ENCODE measurements around the gene FGF21. TPM values are rescaled to one million over a fixed set of nuclear protein-coding genes. Genes with fewer than 3 reads are reported as not detected.

FGF21 gene
- polyA plus RNA-seq, 1 of the 3 experiments (the other 2 are of a cell fraction), result not detected

GRCh38 chr19:48772503-48772953 lies 17.2 kb downstream of the FGF21 start:
- POLR2A ChIA-PET, result no interaction called here
- H3K27ac ChIP-seq (ENCODE audit: low read depth in 2 of 2, low read length in 1 of 2), result no peak overlapping the region
- H3K4me1 ChIP-seq (ENCODE audit: control insufficient read depth in 1 of 2, insufficient read depth in 2 of 2, low read depth in 1 of 2, low read length in 1 of 2), result no peaks in the 10 kb centered on the region
- no peaks in the 10 kb centered on the region for H3K79me2 ChIP-seq (ENCODE audit: insufficient read depth)
- WGBS (ENCODE audit: low lambda C conversion rate), result 76% methylated on average over 13 of the region's 13 CpGs
- H3K36me3 ChIP-seq (replicated peaks in 1 of 2; ENCODE audit: control insufficient read depth in 1 of 2, insufficient read depth in 2 of 2, low read length in 1 of 2), result no peaks in the 10 kb centered on the region
- DNase-seq, result no peak
- H3K9me2 ChIP-seq, result no peaks in the 10 kb centered on the region
- no peaks in the 10 kb centered on the region for H4K20me1 ChIP-seq (ENCODE audit: insufficient read depth)
- H3K4me3 ChIP-seq (ENCODE audit: low read depth in 2 of 2, low read length in 1 of 2), result no peak overlapping the region
- H3K4me2 ChIP-seq, result no peak overlapping the region
- no peak overlapping the region for H2AFZ ChIP-seq (ENCODE audit: low read depth)
- CTCF ChIA-PET, result interaction anchor here (1.0 kb wide), 1 partner anchor 198 kb away, joined by 3 read pairs; no protein-coding TSS in a partner anchor
- TF ChIP-seq NFIC (IDR thresholded peaks at IDR 0.05; ENCODE audit: borderline replicate concordance), result no peak
- TF ChIP-seq RFX5 (IDR thresholded peaks at IDR 0.05; ENCODE audit: low read length), result no peak
- no peak for TF ChIP-seq MAX (IDR thresholded peaks at IDR 0.05; ENCODE audit: low read depth)
- TF ChIP-seq FOSL2 (IDR thresholded peaks at IDR 0.05; ENCODE audit: borderline replicate concordance, low read depth), result no peak
- no peak for TF ChIP-seq IRF3 (IDR thresholded peaks at IDR 0.05; ENCODE audit: low read depth, low read length)
- TF ChIP-seq JUND (IDR thresholded peaks at IDR 0.05), result no peak
- TF ChIP-seq CHD2 (IDR thresholded peaks at IDR 0.05; ENCODE audit: low read length, partially characterized antibody), result no peak
- TF ChIP-seq NRF1 (IDR thresholded peaks at IDR 0.05; ENCODE audit: low read depth, low read length), result no peak
- no peak for TF ChIP-seq CTCF (IDR thresholded peaks at IDR 0.05)
- no peak for TF ChIP-seq TEAD4 (IDR thresholded peaks at IDR 0.05; ENCODE audit: borderline replicate concordance, insufficient read depth)
- no peak for TF ChIP-seq SMC3 (IDR thresholded peaks at IDR 0.05; ENCODE audit: low read depth, low read length)
- TF ChIP-seq GATA2 (CRISPR knock-in tag; IDR thresholded peaks at IDR 0.05), result no peak
- no peak for TF ChIP-seq TAF1 (IDR thresholded peaks at IDR 0.05; ENCODE audit: borderline replicate concordance, low read depth, low read length)
- TF ChIP-seq MEF2A (IDR thresholded peaks at IDR 0.05; ENCODE audit: borderline replicate concordance, low read depth), result no peak
- no peak for TF ChIP-seq GABPA (IDR thresholded peaks at IDR 0.05; ENCODE audit: low read depth)
- TF ChIP-seq RAD21 (IDR thresholded peaks at IDR 0.05; ENCODE audit: low read length), result no peak
- TF ChIP-seq ZBTB33 (IDR thresholded peaks at IDR 0.05; ENCODE audit: borderline replicate concordance, low read depth), result no peak
- no peak overlapping the region for H3K9ac ChIP-seq
- H3K9me3 ChIP-seq, result no peaks in the 10 kb centered on the region
- H3K27me3 ChIP-seq (ENCODE audit: insufficient read depth), result peaks cover 8% of the 10 kb centered on the region
- H3F3A ChIP-seq (replicated peaks; ENCODE audit: insufficient read depth), result no peaks in the 10 kb centered on the region

Measured in SK-N-SH (cell line).